Measurements from ENCODE around the gene TSKU. TPM values are rescaled to one million over a fixed set of nuclear protein-coding genes. Genes with fewer than 3 reads are reported as not detected.

The TSKU gene
- total RNA-seq, 1 experiment from 2014 or later: 99.4 TPM

GRCh38 chr11:76766521-76766920 lies 16.6 kb upstream of the TSKU start:
- no TSS peak for BruUV-seq (replicated peaks)
- H3F3A ChIP-seq (ENCODE audit: insufficient read depth, low read depth): peaks cover 48% of the 10 kb centered on the region
- peak overlapping the region; percentile 69; the same call in 1 of the 2 replicates for H3K4me3 ChIP-seq
- peaks cover 25% of the 10 kb centered on the region; the same call in 1 of the 2 replicates for H3K36me3 ChIP-seq (ENCODE audit: low read depth)
- intact Hi-C loops (cut with micrococcal nuclease; ENCODE audit: unreplicated experiment): no loop called here
- H3K27me3 ChIP-seq (ENCODE audit: insufficient read depth, low read depth): no peaks in the 10 kb centered on the region
- no peak overlapping the region; the same call in 1 of the 2 replicates for H3K27ac ChIP-seq
- POLR2A ChIA-PET (ENCODE audit: unreplicated experiment): no interaction called here
- no peaks in the 10 kb centered on the region for H3K9me3 ChIP-seq (ENCODE audit: insufficient read depth, low read depth)
- H3K9me2 ChIP-seq (ENCODE audit: insufficient read depth): no peaks in the 10 kb centered on the region
- 0 out of 2 replicates have a peak, but pooled peaks cover 3% of the 10 kb centered on the region for H4K20me1 ChIP-seq (ENCODE audit: insufficient read depth)
- H2AFZ ChIP-seq: no peak overlapping the region
- TF ChIP-seq CTCF (conservative IDR thresholded peaks at IDR 0.05) (no peak), EZH2 (IDR thresholded peaks at IDR 0.05; ENCODE audit: low read depth) (no peak)
- H3K4me1 ChIP-seq (replicated peaks; ENCODE audit: insufficient read depth): peaks cover 69% of the 10 kb centered on the region
- CTCF ChIA-PET: interaction anchor here (0.5 to 1.4 kb wide), 2 partner anchors 26 to 152 kb away, joined by 3 to 4 read pairs; no protein-coding TSS in a partner anchor
- peaks cover 69% of the 10 kb centered on the region for H3K79me2 ChIP-seq (ENCODE audit: low read depth)
- no peak for DNase-seq
- peak overlapping the region; percentile 97 for H3K4me2 ChIP-seq

GRCh38 chr11:76767659-76768058 lies 15.5 kb upstream of the TSKU start:
- no peak overlapping the region for H2AFZ ChIP-seq
- no peaks in the 10 kb centered on the region for H3K9me2 ChIP-seq (ENCODE audit: insufficient read depth)
- no TSS peak for BruUV-seq (replicated peaks)
- ChIA-PET POLR2A (ENCODE audit: unreplicated experiment) (interaction anchor here (0.6 to 0.7 kb wide), 3 partner anchors 11 to 511 kb away, joined by 3 to 4 read pairs (median 3); no protein-coding TSS in a partner anchor), CTCF (no interaction called here)
- H3K9me3 ChIP-seq (ENCODE audit: insufficient read depth, low read depth): no peaks in the 10 kb centered on the region
- peaks cover 66% of the 10 kb centered on the region for H3K79me2 ChIP-seq (ENCODE audit: low read depth)
- TF ChIP-seq CTCF (conservative IDR thresholded peaks at IDR 0.05) (no peak), EZH2 (IDR thresholded peaks at IDR 0.05; ENCODE audit: low read depth) (no peak)
- H3K4me1 ChIP-seq (replicated peaks; ENCODE audit: insufficient read depth): peaks cover 81% of the 10 kb centered on the region
- H3K27ac ChIP-seq: peak overlapping the region; percentile 99
- DNase-seq: no peak
- peaks cover 60% of the 10 kb centered on the region for H3F3A ChIP-seq (ENCODE audit: insufficient read depth, low read depth)
- H3K36me3 ChIP-seq (ENCODE audit: low read depth): peaks cover 25% of the 10 kb centered on the region; the same call in 1 of the 2 replicates
- intact Hi-C loops (cut with micrococcal nuclease; ENCODE audit: unreplicated experiment): loop anchor here (2.0 kb wide), 1 partner anchor 31 kb away; no protein-coding TSS in a partner anchor
- peak overlapping the region; percentile 69 for H3K4me3 ChIP-seq
- no peaks in the 10 kb centered on the region for H3K27me3 ChIP-seq (ENCODE audit: insufficient read depth, low read depth)
- H3K4me2 ChIP-seq: peak overlapping the region; percentile 97
- no peaks in the 10 kb centered on the region for H4K20me1 ChIP-seq (ENCODE audit: insufficient read depth)

- Histone ChIP-seq H4K20me1 (ENCODE audit: insufficient read depth) (no peaks in the 10 kb centered on the region), H3F3A (ENCODE audit: insufficient read depth, low read depth) (peaks cover 60% of the 10 kb centered on the region), H3K27me3 (ENCODE audit: insufficient read depth, low read depth) (no peaks in the 10 kb centered on the region), H3K4me3 (peak overlapping the region; percentile 69), H3K4me2 (peak overlapping the region; percentile 97), H2AFZ (no peak overlapping the region), H3K36me3 (ENCODE audit: low read depth) (peaks cover 25% of the 10 kb centered on the region; the same call in 1 of the 2 replicates), H3K27ac (peak overlapping the region; percentile 99), H3K4me1 (replicated peaks; ENCODE audit: insufficient read depth) (peaks cover 83% of the 10 kb centered on the region), H3K79me2 (ENCODE audit: low read depth) (peaks cover 59% of the 10 kb centered on the region), H3K9me3 (ENCODE audit: insufficient read depth, low read depth) (no peaks in the 10 kb centered on the region), H3K9me2 (ENCODE audit: insufficient read depth) (no peaks in the 10 kb centered on the region)
- TF ChIP-seq CTCF (conservative IDR thresholded peaks at IDR 0.05) (no peak), EZH2 (IDR thresholded peaks at IDR 0.05; ENCODE audit: low read depth) (no peak)
- DNase-seq: peak in 1 of 2 experiments; percentile 57
- intact Hi-C loops (cut with micrococcal nuclease; ENCODE audit: unreplicated experiment): loop anchor here (2.0 kb wide), 1 partner anchor 31 kb away; no protein-coding TSS in a partner anchor
- BruUV-seq (replicated peaks): no TSS peak
- ChIA-PET POLR2A (ENCODE audit: unreplicated experiment) (interaction anchor here (0.6 to 0.7 kb wide), 3 partner anchors 11 to 511 kb away, joined by 3 to 4 read pairs (median 3); no protein-coding TSS in a partner anchor), CTCF (no interaction called here)
Observed at GRCh38 chr11:76768088-76768908, 14.9 kb upstream of the TSKU start.
